ENCODE results near the gene GPX4.

DNA sequence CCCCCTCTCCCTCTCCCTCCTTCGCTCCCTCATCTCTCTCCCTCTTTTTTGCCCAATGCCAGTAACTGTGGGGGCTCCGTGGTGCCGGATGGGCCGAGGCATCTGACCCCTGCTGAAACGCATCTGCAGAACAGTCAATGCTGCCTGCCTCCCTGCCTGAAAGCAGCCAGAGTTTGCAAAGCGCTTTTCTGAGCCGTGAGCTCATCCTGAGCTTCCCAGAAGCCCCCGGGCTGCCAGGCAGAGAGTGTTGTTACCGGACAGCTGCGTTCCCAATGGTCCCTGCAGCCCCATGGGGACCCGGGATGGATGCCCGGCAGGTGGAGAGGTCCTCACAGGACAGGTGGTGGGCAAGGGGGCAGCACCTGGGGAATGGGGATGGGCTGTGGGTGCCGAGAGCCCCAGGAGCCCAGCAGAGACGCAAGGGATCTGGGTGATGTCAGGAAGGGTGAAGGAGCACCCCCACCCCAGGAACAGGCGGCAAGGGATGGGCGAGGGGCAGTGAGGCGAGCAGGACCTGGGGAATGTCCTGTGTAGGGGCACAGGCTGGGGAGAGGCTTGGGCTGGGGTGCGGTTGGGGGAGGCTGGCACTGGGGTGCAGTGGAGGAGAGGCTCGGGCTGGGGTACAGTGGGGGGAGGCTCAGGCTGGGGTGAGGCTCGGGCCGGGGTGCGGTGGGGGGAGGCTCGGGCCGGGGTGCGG, 33.0 kb downstream of the GPX4 start:
- TF ChIP-seq, protein P1, sequence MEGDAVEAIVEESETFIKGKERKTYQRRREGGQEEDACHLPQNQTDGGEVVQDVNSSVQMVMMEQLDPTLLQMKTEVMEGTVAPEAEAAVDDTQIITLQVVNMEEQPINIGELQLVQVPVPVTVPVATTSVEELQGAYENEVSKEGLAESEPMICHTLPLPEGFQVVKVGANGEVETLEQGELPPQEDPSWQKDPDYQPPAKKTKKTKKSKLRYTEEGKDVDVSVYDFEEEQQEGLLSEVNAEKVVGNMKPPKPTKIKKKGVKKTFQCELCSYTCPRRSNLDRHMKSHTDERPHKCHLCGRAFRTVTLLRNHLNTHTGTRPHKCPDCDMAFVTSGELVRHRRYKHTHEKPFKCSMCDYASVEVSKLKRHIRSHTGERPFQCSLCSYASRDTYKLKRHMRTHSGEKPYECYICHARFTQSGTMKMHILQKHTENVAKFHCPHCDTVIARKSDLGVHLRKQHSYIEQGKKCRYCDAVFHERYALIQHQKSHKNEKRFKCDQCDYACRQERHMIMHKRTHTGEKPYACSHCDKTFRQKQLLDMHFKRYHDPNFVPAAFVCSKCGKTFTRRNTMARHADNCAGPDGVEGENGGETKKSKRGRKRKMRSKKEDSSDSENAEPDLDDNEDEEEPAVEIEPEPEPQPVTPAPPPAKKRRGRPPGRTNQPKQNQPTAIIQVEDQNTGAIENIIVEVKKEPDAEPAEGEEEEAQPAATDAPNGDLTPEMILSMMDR (IDR thresholded peaks at IDR 0.05) = no peak
- no peak for TF ChIP-seq EZH2 (IDR thresholded peaks at IDR 0.05; ENCODE audit: borderline replicate concordance, insufficient read depth, low read depth, low read length, poor library complexity, severe bottlenecking)
